Activated gamma-delta T cell treated with anti-CD3 and anti-CD28 coated beads, Interleukin-2, amount 50 U/mL, for 16 hours (primary cell): Measurements from ENCODE around the gene CAPRIN2.

ENCODE experiments used
- DNase-seq: peaks from one replicate; pipeline ENCODE4 v3.0.0-alpha.2; 2020; ENCODE audit warnings: low read depth

Gene CAPRIN2, protein sequence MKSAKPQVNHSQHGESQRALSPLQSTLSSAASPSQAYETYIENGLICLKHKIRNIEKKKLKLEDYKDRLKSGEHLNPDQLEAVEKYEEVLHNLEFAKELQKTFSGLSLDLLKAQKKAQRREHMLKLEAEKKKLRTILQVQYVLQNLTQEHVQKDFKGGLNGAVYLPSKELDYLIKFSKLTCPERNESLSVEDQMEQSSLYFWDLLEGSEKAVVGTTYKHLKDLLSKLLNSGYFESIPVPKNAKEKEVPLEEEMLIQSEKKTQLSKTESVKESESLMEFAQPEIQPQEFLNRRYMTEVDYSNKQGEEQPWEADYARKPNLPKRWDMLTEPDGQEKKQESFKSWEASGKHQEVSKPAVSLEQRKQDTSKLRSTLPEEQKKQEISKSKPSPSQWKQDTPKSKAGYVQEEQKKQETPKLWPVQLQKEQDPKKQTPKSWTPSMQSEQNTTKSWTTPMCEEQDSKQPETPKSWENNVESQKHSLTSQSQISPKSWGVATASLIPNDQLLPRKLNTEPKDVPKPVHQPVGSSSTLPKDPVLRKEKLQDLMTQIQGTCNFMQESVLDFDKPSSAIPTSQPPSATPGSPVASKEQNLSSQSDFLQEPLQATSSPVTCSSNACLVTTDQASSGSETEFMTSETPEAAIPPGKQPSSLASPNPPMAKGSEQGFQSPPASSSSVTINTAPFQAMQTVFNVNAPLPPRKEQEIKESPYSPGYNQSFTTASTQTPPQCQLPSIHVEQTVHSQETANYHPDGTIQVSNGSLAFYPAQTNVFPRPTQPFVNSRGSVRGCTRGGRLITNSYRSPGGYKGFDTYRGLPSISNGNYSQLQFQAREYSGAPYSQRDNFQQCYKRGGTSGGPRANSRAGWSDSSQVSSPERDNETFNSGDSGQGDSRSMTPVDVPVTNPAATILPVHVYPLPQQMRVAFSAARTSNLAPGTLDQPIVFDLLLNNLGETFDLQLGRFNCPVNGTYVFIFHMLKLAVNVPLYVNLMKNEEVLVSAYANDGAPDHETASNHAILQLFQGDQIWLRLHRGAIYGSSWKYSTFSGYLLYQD

GRCh38 chr12:30754750-30755394 is at the start of gene CAPRIN2:
Gene CAPRIN2, minus strand, starts transcription at chr12:30754951. Its CDS starts 1,431 bp downstream, at chr12:30753520.
- peak; percentile 91 for DNase-seq

DNA sequence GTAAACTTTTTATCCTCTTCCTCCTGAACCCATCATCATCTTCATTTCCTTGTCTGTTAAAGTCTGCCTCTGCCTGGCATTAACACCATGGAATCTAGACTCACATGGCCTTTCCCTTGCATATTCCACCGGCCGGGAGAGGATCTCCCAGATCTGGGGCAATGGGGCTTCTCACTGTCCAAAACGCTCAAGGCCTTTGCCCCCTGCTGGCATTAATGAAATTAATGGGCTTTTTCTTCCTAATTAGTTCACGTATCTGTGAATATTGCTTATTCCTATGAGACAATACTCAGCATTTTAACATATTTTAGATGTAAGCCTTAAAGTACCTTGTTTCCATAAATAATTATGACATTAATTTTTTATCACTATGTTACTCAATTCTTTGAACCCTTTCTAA is 42.9 kb upstream of the CAPRIN2 start:
- no peak for DNase-seq

DNA sequence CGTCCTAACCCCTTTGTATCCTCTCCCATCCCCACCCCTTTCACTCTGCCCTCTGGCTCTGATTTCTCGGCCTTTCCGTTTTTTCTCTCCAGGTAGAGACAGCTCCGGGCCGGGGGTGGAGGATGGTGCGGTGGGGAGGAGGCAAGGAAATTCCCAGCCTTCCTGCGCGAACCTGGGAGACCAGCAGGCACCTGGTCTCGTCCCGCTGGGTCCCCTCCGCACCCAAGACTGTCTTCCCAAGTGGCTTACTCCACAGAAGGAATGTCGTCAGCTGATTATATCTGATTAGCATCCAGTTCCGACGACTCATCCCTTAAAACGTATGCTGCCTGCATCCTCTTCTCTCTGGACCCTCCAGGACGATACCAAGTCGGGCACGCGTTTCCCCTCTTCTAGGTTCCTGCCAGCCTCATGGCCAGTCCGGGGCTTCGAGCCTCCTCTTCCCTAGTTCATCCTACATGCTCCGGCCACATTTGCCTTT is 42.2 kb upstream of the CAPRIN2 start:
- no peak for DNase-seq

DNA sequence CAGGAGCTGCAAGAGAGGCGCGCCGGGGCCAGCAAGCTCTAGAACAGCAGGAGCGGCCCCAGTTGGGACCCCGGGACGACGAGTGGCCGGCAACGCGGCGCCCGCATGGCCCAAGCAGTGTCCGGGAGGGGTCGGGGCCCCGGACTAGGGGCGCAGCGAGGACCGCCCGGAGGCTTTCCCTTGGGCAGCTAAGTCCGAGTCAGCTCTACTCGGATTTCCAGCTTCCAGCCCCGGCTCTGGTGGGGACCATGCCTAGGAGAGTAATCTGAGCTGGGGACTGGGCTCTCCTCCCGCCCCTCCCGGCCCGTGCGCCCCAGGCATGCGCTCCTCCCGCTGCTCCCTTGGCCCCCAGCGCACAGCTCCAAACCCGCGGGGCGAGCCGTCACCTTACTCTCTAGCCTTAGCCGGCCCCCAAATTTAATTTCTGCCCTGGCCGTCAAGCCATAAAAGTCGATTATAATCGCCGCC is 41.6 kb upstream of the CAPRIN2 start:
- DNase-seq: no peak

GRCh38 chr12:30795410-30796312 is 40.9 kb upstream of the CAPRIN2 start:
- peak; percentile 28 for DNase-seq

DNA sequence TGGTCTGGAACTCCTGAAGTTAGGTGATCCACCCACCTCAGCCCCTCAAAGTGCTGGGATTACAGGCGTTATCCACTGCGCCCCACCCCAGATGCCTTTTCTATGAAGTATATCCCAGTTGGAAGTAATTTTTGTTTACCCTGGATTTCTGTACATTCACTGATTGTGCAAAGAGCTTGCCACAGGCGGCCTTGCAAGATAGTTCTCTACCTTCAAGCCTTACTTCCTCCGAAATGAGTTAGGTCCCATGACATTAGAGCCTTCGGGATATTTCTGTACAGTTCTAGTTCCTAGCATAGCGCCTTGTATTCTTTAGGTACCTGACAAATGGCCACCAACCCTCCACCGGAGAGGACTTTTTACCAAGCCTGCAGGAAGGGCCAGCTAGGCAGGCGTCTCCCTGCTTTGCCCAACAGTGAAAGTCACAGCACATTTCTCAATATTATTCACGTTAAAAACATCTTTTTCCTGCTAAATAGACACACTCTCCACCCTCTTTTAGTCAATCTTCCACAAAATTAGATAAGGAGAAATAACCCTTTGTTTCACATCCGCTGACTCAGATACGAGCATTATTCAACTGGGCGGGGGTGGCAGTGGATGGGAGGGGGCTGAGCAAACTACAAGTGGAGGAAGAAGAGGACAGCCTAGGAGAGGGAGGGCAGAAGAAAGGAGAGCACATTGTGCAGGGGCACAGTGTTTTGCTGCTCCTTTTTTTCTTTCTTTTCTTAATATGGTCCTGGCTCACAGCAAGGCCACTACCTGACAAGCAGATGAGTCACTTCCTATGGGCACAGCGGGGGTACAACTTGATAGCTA is 40.0 kb upstream of the CAPRIN2 start:
- no peak for DNase-seq

GRCh38 chr12:30794020-30794419 is 39.3 kb upstream of the CAPRIN2 start:
- DNase-seq: no peak

DNA sequence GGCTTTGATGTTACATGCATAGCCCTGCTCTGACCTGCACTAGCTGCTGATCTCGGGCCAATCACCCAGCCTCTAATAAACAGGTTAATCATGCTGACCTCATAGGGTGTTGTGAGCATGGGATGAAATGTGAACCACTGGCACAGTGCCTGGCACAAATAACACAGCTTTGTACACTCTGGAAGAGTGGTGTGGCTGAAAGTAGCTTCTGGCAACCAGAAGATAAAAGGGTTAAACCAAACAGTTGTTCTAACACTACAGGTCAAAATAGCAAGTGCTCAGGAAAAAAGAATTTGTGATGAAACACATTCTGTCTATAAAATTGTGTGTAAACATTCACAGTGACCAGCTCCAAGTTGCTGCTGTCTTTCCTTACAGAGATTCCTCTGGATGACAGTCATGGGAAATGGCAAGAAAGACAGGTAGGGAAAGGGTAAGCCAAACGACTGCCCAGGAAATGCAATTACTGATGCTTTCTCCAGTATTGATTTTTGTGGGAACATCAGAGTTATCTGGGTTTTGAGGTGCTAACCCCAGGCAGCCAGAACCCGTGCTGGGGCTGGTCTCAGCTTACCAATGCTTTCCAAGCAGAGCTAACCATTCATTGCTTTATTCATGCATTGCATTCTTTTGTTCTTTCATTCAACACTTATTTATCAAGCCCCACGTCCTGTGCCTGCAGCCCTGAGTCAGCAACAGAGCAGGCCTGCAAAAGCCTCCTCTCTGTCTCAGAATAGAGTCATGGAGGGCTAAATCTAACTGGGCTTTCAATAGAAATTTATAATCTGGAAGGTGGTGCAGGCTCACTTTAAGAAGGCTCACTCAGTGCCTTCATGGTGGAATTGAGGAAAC is 38.1 kb upstream of the CAPRIN2 start:
- DNase-seq: no peak

GRCh38 chr12:30792085-30792484 is 37.3 kb upstream of the CAPRIN2 start:
- DNase-seq: no peak

DNA sequence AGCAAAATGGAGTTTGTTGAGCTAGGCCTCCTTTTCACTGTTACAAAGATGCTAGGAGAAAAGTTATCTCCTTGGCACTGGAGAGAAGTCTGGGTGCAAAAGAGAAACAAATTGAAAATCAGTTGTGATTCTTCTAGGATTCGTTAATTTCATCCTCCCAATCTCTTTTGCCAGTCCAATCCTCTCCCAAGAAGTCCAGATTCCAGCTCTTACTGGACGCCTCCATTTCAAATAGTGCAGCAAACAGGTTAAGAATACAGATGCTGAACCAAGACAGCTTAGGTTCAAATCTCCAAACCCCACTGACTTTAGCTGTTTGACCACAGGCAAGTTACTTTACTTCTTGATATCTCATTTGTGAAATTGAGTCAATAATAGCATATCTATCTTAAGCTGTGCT is 34.0 kb upstream of the CAPRIN2 start:
- no peak for DNase-seq

DNA sequence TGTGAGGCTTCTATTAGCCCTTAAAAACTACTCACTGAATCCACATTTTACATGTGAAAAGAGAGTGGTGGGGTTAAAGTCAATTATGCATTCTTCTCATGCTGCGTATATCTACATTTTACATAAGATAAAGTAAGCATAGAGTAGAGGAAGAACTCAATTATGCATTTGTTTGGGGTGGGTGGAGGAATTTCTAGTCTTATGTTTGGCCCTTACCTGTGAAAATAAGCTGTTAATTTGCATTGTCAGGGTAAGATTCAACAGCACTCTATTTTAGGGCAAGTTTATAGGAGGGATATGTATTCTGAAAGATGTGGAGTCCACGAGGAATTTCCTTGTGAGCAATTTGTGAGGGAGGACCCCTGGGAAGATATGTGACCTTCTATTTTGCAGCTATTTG is 30.9 kb upstream of the CAPRIN2 start:
- DNase-seq: no peak

- no peak for DNase-seq
Observed at GRCh38 chr12:30784508-30784907, 29.8 kb upstream of the CAPRIN2 start.

- DNase-seq: no peak
Observed at GRCh38 chr12:30783946-30784345, 29.2 kb upstream of the CAPRIN2 start.

- DNase-seq: no peak
Observed at GRCh38 chr12:30782316-30783173, 27.8 kb upstream of the CAPRIN2 start.

- no peak for DNase-seq
Observed at GRCh38 chr12:30779578-30779977, 24.8 kb upstream of the CAPRIN2 start.

GRCh38 chr12:30779178-30779577 is 24.4 kb upstream of the CAPRIN2 start:
- no peak for DNase-seq

GRCh38 chr12:30774599-30774998 is 19.8 kb upstream of the CAPRIN2 start:
- DNase-seq: no peak

DNA sequence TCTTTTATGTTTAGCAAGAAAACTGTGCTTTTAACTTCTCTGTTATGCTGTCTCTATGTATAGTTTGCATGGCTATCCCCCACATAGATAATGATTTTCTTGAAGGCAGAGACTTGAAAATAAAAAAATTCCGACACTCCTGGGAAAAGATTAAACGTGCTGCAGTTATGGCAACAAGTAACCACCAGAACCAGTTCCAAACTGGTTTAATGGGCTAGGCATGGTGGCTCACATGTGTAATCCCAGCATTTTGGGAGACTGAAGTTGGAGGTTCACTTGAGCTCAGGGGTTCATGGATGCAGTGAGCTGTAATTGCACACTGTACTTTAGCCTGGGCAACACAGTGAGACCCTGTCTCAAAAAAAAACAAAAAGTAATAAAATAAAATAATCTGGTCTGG is 15.1 kb upstream of the CAPRIN2 start:
- no peak for DNase-seq
